SU-DHL-6 (cell line): ENCODE results near the gene CNTNAP4.

ENCODE experiments used
- EZH2phosphoT487 ChIP-seq: fragments of 200-600 bp; sonication (generic), shearing (Covaris generic); conservative IDR thresholded peaks from 2 replicates; pipeline ENCODE4 v1.6.1; 2018; ENCODE audit warnings: mild to moderate bottlenecking, antibody characterized with exemption, low read length, moderate library complexity, mixed read lengths
- TF ChIP-seq, protein P1 (sequence below): fragments of 200-600 bp; sonication (generic); IDR thresholded peaks from one replicate; pipeline ENCODE4 v1.5.1; 2017; ENCODE audit warnings: antibody characterized with exemption, mild to moderate bottlenecking, low read length, moderate library complexity; ENCODE audit not compliant: insufficient read depth, poor library complexity, severe bottlenecking

DNA sequence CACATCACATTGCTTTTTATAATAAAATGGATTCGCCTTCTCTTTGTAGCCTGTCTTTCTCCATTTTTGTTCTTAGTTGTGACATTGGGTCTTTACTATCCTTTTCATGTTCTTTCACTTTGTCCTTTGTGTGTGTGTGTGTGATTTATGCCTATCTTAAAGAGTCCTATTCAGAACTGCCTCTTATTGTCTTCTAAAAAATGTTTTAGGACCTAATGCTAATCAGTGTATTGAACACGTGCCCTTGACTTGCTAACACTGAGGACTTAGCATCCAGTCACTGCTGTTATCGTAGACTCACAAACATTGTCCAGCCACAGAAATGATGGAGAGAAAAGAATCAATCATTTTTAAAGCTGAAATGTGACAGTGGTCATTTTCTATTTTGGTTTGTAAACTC, 251.9 kb downstream of the CNTNAP4 start:
- TF ChIP-seq, protein P1, sequence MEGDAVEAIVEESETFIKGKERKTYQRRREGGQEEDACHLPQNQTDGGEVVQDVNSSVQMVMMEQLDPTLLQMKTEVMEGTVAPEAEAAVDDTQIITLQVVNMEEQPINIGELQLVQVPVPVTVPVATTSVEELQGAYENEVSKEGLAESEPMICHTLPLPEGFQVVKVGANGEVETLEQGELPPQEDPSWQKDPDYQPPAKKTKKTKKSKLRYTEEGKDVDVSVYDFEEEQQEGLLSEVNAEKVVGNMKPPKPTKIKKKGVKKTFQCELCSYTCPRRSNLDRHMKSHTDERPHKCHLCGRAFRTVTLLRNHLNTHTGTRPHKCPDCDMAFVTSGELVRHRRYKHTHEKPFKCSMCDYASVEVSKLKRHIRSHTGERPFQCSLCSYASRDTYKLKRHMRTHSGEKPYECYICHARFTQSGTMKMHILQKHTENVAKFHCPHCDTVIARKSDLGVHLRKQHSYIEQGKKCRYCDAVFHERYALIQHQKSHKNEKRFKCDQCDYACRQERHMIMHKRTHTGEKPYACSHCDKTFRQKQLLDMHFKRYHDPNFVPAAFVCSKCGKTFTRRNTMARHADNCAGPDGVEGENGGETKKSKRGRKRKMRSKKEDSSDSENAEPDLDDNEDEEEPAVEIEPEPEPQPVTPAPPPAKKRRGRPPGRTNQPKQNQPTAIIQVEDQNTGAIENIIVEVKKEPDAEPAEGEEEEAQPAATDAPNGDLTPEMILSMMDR = no peak
- TF ChIP-seq EZH2phosphoT487 = no peak
